B cell (primary cell): Measurements from ENCODE around the gene RNF25. TPM values are rescaled to one million over a fixed set of nuclear protein-coding genes. Genes with fewer than 3 reads are reported as not detected.

Experiments
- ATAC-seq: fragments of 200-7000 bp; cut with Tn5 transposase; one replicate; pipeline ENCODE4 v1.10.0; 2021; ENCODE audit warnings: low read depth, mild to moderate bottlenecking, moderate number of reproducible peaks, moderate library complexity
- CTCF ChIA-PET: fragments of 350-600 bp; sonication (Branson Sonifier 250); formaldehyde crosslinking; loops from one replicate; lab custom pipeline; 2021; ENCODE audit warnings: antibody characterized with exemption, inconsistent platforms; lab: Charles Lee
- POLR2A ChIA-PET: fragments of 350-600 bp; sonication (Branson Sonifier 250); formaldehyde crosslinking; loops from one replicate; lab custom pipeline; 2021; ENCODE audit warnings: antibody characterized with exemption; lab: Charles Lee
- DNase-seq: peaks from one replicate; pipeline ENCODE4 v3.0.0; 2013
- H2AFZ ChIP-seq: 2 replicates; pipeline ENCODE4 v1.6.1; 2012; ENCODE audit warnings: mild to moderate bottlenecking, low read depth, low read length; ENCODE audit not compliant: insufficient read depth, poor library complexity, severe bottlenecking
- H3K27ac ChIP-seq, 2 donors: 1 replicate in 1 of 2; 2 replicates in 1 of 2; pipeline ENCODE4 v1.5.1; 2012 to 2013; ENCODE audit warnings: low read length in 2 of 2, mild to moderate bottlenecking in 2 of 2, moderate library complexity in 1 of 2
- H3K27me3 ChIP-seq, 4 experiments: fragments of 200-600 bp in 1 of 4; sonication (generic) in 1 of 4; replicated peaks in 1 of 4; 1 replicate in 2 of 4; 2 replicates in 2 of 4; pipeline versions ENCODE4 v1.6.1 to v1.7.0; 2013 to 2016; ENCODE audit warnings: low read length in 3 of 4, mild to moderate bottlenecking in 2 of 4, mixed read lengths in 1 of 4, moderate library complexity in 1 of 4; ENCODE audit not compliant: insufficient read depth in 4 of 4, control insufficient read depth in 3 of 4; ENCODE audit errors: control extremely low read depth in 1 of 4
- H3K36me3 ChIP-seq, 2 experiments: replicated peaks in 1 of 2; 1 replicate in 1 of 2; 2 replicates in 1 of 2; pipeline versions ENCODE4 v1.6.1 to v1.7.1; 2013; ENCODE audit warnings: low read length in 1 of 2; ENCODE audit not compliant: insufficient read depth in 2 of 2, control insufficient read depth in 1 of 2; ENCODE audit errors: control extremely low read depth in 1 of 2, extremely low read depth in 1 of 2
- H3K4me1 ChIP-seq, 2 donors: fragments of 200-600 bp in 1 of 2; sonication (generic) in 1 of 2; 1 replicate in 1 of 2; 2 replicates in 1 of 2; pipeline versions ENCODE4 v1.5.1 to v1.6.1; 2013 to 2017; ENCODE audit warnings: low read length in 2 of 2; ENCODE audit not compliant: control insufficient read depth in 2 of 2, insufficient read depth in 2 of 2
- H3K4me2 ChIP-seq: replicated peaks from 2 replicates; pipeline ENCODE3; 2012; ENCODE audit warnings: mild to moderate bottlenecking, low read depth, low read length; ENCODE audit not compliant: poor library complexity, severe bottlenecking
- H3K4me3 ChIP-seq, 5 experiments: fragments of 200-600 bp in 1 of 5; sonication (generic) in 1 of 5; 1 replicate in 3 of 5; 2 replicates in 2 of 5; pipeline versions ENCODE4 v1.5.1 to v1.7.0; 2011 to 2016; ENCODE audit warnings: low read length in 4 of 5, mild to moderate bottlenecking in 4 of 5, low read depth in 2 of 5, control low read depth in 1 of 5, moderate library complexity in 1 of 5; ENCODE audit not compliant: insufficient read depth in 1 of 5; ENCODE audit errors: control extremely low read depth in 1 of 5, extremely low read depth in 1 of 5
- H3K79me2 ChIP-seq: fragments of 200-600 bp; sonication (generic); one replicate; pipeline ENCODE4 v1.6.0; 2016; ENCODE audit warnings: low read length; ENCODE audit not compliant: control insufficient read depth, insufficient read depth
- H3K9ac ChIP-seq: fragments of 200-600 bp; sonication (generic); 2 replicates; pipeline ENCODE4 v1.6.1; 2017; ENCODE audit warnings: mild to moderate bottlenecking, low read length, moderate library complexity
- H3K9me3 ChIP-seq, 3 donors: one replicate each; pipeline versions ENCODE4 v1.6.1 to v1.7.1; 2013; ENCODE audit warnings: low read length in 2 of 3; ENCODE audit not compliant: control insufficient read depth in 2 of 3, insufficient read depth in 1 of 3; ENCODE audit errors: control extremely low read depth in 1 of 3
- H4K20me1 ChIP-seq: 2 replicates; pipeline ENCODE4 v1.6.0; 2012; ENCODE audit warnings: mild to moderate bottlenecking, low read length; ENCODE audit not compliant: insufficient read depth, control insufficient read depth, poor library complexity, severe bottlenecking
- H3K27ac Mint-ChIP-seq: one replicate; pipeline ENCODE4 v1.8.0; 2021; ENCODE audit warnings: mixed read lengths
- H3K27me3 Mint-ChIP-seq: one replicate; pipeline ENCODE4 v1.8.0; 2021; ENCODE audit warnings: mixed read lengths
- H3K4me1 Mint-ChIP-seq: one replicate; pipeline ENCODE4 v1.8.0; 2021; ENCODE audit warnings: mixed read lengths
- H3K4me3 Mint-ChIP-seq: one replicate; pipeline ENCODE4 v1.8.0; 2021; ENCODE audit warnings: mixed read lengths
- H3K9me3 Mint-ChIP-seq: one replicate; pipeline ENCODE4 v1.8.0; 2022; ENCODE audit warnings: mixed read lengths; ENCODE audit not compliant: insufficient read depth
- EZH2 ChIP-seq: IDR thresholded peaks from 2 replicates; pipeline ENCODE4 v1.6.1; 2012; ENCODE audit warnings: borderline replicate concordance, low read depth, mild to moderate bottlenecking, moderate library complexity, low read length; ENCODE audit not compliant: insufficient read depth, poor library complexity, severe bottlenecking
- whole genome bisulfite sequencing: methylation state at CpG from one replicate; pipeline ENCODE4 v1.1.5; 2013; ENCODE audit warnings: missing lambda C conversion rate; ENCODE audit not compliant: insufficient coverage; 5-methylcytosine and 5-hydroxymethylcytosine counted together
- intact Hi-C: fragments of 100-400 bp; cut with micrococcal nuclease; formaldehyde crosslinking; loops from one replicate; pipeline ENCODE4 v1.10.0; 2022
- polyA plus RNA-seq: library from polyadenylated mRNA; depleted of rRNA; stranded (reverse); fragments of >200 nt; gene quantifications from 2 replicates; pipeline ENCODE4 v1.2.3, GENCODE V29; 2012
- total RNA-seq, 2 donors: library from RNA; stranded (reverse); fragments of 120-200 nt in 1 of 2; gene quantifications; 1 replicate in 1 of 2; 2 replicates in 1 of 2; pipeline versions ENCODE4 v1.2.3 to v1.2.4, GENCODE V29; 2013 to 2022
- TF ChIP-seq, protein P1 (sequence below): fragments of 200-600 bp; IDR thresholded peaks from one replicate; pipeline ENCODE4 v1.8.0; 2022; ENCODE audit warnings: antibody characterized with exemption, mild to moderate bottlenecking

RNF25 gene
- total and polyA plus RNA-seq, 2 donors (not counting 1 experiment from before 2014, with no cell fraction given): 31.7 to 35.6 TPM

DNA sequence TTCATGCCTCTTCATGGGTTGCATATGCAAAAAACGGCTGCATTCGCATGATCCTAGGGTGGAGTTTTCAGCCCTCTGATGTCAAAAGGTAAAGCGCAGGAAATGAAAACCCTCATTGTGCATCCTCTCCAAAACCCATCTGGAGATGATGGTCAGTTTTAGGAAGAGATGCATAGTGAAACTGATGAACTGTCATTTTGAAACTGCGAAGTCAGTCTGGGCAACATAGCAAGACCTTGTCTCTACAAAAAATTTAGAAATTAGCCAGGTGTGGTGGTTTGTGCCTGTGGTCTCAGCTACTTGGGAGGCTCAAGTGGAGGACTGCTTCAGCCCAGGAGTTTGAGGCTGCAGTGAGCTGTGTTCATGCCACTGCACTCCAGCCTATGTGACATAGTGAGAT, 36.3 kb upstream of the RNF25 start:
- ATAC-seq: no peak
- H3K79me2 ChIP-seq: peaks cover 15% of the 10 kb centered on the region
- H3K27me3 ChIP-seq: peaks cover 0 to 2% (median 0%) of the 10 kb centered on the region in 4 experiments
- POLR2A ChIA-PET: interaction anchor here (0.6 to 0.7 kb wide), 2 partner anchors 294 to 936 kb away, joined by 3 to 12 read pairs; no protein-coding TSS in a partner anchor
- H2AFZ ChIP-seq: no peak overlapping the region
- no peak overlapping the region for H3K9ac ChIP-seq
- 67% methylated on average over 1 of the region's 4 CpGs for WGBS
- no peak overlapping the region for H3K4me3 ChIP-seq
- CTCF ChIA-PET: interaction anchor here (0.7 to 1.9 kb wide), 4 partner anchors 21 to 190 kb away, joined by 3 to 5 read pairs (median 4); no protein-coding TSS in a partner anchor
- DNase-seq: no peak
- no peaks in the 10 kb centered on the region for H4K20me1 ChIP-seq
- no peak overlapping the region for H3K4me3 Mint-ChIP-seq
- H3K27ac ChIP-seq: no peak overlapping the region
- peaks cover 16% of the 10 kb centered on the region for H3K4me1 Mint-ChIP-seq
- no peaks in the 10 kb centered on the region for H3K36me3 ChIP-seq
- no peaks in the 10 kb centered on the region for H3K9me3 Mint-ChIP-seq
- no peak overlapping the region for H3K27ac Mint-ChIP-seq
- peaks cover 0 to 7% (median 0%) of the 10 kb centered on the region in 3 donors for H3K9me3 ChIP-seq
- peaks cover 3% of the 10 kb centered on the region for H3K27me3 Mint-ChIP-seq
- peaks cover 13 to 16% of the 10 kb centered on the region in 2 donors for H3K4me1 ChIP-seq
- H3K4me2 ChIP-seq: no peak overlapping the region
- TF ChIP-seq, protein P1, sequence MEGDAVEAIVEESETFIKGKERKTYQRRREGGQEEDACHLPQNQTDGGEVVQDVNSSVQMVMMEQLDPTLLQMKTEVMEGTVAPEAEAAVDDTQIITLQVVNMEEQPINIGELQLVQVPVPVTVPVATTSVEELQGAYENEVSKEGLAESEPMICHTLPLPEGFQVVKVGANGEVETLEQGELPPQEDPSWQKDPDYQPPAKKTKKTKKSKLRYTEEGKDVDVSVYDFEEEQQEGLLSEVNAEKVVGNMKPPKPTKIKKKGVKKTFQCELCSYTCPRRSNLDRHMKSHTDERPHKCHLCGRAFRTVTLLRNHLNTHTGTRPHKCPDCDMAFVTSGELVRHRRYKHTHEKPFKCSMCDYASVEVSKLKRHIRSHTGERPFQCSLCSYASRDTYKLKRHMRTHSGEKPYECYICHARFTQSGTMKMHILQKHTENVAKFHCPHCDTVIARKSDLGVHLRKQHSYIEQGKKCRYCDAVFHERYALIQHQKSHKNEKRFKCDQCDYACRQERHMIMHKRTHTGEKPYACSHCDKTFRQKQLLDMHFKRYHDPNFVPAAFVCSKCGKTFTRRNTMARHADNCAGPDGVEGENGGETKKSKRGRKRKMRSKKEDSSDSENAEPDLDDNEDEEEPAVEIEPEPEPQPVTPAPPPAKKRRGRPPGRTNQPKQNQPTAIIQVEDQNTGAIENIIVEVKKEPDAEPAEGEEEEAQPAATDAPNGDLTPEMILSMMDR: no peak
- TF ChIP-seq EZH2: no peak
- intact Hi-C loops: no loop called here

DNA sequence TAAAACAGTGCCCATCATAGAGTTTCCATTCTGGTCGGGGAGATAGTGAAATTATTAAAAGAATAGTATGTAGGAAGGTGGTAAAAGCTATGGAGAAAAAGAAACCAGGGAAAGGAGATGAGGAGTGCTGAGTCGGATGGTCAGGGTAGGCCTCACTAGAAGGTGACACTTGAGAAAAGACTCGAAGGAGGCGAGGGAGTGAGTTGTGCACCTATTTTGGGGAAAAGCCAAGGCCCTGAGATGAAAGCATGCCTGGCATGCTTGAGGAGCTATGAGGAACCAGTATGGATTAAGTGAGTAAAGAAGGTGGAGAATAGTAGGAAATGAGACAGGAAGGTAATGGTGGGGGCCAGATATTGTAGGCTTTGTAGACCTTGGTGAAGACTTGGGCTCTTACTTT, 31.5 kb upstream of the RNF25 start:
- peaks cover 0 to 2% (median 0%) of the 10 kb centered on the region in 4 experiments for H3K27me3 ChIP-seq
- ATAC-seq: no peak
- POLR2A ChIA-PET: interaction anchor here (0.6 kb wide), 1 partner anchor 117 kb away, joined by 3 read pairs; no protein-coding TSS in a partner anchor
- no peaks in the 10 kb centered on the region for H3K9me3 ChIP-seq
- CTCF ChIA-PET: no interaction called here
- no peak overlapping the region for H3K27ac ChIP-seq
- Mint-ChIP-seq H3K27me3 (peaks cover 3% of the 10 kb centered on the region), H3K4me3 (no peak overlapping the region), H3K9me3 (no peaks in the 10 kb centered on the region), H3K27ac (no peak overlapping the region), H3K4me1 (no peaks in the 10 kb centered on the region)
- 73% methylated on average over 4 of the region's 4 CpGs for WGBS
- no peak overlapping the region for H3K4me2 ChIP-seq
- no peaks in the 10 kb centered on the region for H3K4me1 ChIP-seq
- no peaks in the 10 kb centered on the region for H4K20me1 ChIP-seq
- H3K9ac ChIP-seq: no peak overlapping the region
- no peak for TF ChIP-seq EZH2
- TF ChIP-seq, protein P1: no peak
- H3K79me2 ChIP-seq: no peaks in the 10 kb centered on the region
- no peak for DNase-seq
- intact Hi-C loops: no loop called here
- no peak overlapping the region for H3K4me3 ChIP-seq
- H3K36me3 ChIP-seq: peaks cover 0 to 4% of the 10 kb centered on the region in 2 experiments
- H2AFZ ChIP-seq: no peak overlapping the region
